GM13977 (cell line): ENCODE data around the gene STRN3.
"Not testable (repeated sequence)": the region's sequence is repeated elsewhere in the genome, so short reads cannot be mapped to it uniquely, and the experiment has no call there.

Experiments used
- DNase-seq: peaks from one replicate; pipeline ENCODE4 v3.0.0; 2012; ENCODE audit warnings: low spot score
- CTCF ChIP-seq: IDR thresholded peaks from 2 replicates; pipeline ENCODE4 v1.5.1; 2012; ENCODE audit warnings: mild to moderate bottlenecking, control low read depth; ENCODE audit not compliant: insufficient read depth; ENCODE audit errors: extremely low read depth, missing control alignments
- in situ Hi-C: fragments of 300-500 bp; cut with MboI; formaldehyde crosslinking; loops from one replicate; pipeline ENCODE4 v1.12.0; 2022; ENCODE audit warnings: low sequenced_read_pairs, low pct_unique_long_range_greater_than_20kb, mixed read lengths, inconsistent platforms; ENCODE audit not compliant: unreplicated experiment

The STRN3 gene

DNA sequence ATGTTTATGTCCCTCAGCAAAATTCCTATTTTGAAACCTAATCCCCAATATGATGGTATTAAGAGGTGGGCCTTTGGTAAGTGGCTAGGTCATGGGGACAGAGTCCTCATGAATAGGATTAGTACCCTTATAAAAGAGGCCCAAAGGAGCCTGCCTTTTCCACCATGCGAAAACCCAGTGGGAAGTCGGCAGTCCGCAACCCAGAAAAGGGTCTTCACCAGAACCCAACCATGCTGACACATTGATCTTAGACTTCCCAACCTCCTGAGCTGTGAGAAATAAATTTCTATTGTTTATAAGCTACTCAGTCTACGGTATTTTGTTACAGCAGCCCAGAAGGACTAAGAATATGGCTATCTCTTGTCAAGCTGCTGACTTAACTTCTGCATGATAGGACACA, 85.3 kb downstream of the STRN3 start:
- no peak for DNase-seq
- in situ Hi-C loops, result no loop called here
- no peak for TF ChIP-seq CTCF

GRCh38 chr14:30938617-30939016, 87.6 kb downstream of the STRN3 start:
- no peak for TF ChIP-seq CTCF
- DNase-seq, result no peak
- in situ Hi-C loops, result no loop called here

DNA sequence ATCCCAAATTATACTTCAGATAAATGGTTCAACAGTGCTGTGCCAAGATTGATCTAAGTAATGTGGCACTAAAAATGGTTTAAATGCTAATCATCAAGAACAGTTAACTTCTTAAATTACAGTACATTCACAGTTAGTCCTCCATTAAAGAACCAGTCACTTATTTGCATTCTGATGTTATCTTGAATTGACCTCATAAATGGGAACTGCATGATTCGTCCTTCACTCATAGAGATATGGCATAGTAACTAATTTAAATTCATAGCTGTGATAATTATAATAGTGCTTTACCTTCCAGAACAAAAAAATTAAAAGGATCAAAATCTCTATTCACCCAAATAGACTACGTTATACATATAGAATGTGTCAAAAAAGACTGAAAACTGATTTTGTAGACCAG, 90.7 kb downstream of the STRN3 start:
- no peak for DNase-seq
- in situ Hi-C loops, result no loop called here
- TF ChIP-seq CTCF, result no peak

DNA sequence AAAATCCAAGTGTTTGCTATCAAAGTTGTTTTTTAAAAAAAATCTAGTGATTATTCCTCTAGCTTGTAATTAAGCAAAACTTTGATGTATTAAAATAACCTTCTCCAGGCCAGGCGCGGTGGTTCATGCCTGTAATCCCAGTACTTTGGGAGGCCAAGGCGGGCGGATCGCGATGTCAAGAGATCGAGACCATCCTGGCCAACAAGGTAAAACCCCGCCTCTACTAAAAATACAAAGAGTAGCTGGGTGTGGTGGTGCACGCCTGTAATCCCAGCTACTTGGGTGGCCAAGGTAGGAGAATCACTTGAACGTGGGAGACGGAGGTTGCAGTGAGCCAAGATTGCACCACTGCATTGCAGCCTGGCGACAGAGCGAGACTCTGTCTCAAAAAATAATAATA, 92.2 kb downstream of the STRN3 start:
- in situ Hi-C loops, DNase-seq: not testable (repeated sequence)

GRCh38 chr14:30928462-30928861, 97.7 kb downstream of the STRN3 start:
- TF ChIP-seq CTCF, result no peak
- no peak for DNase-seq
- in situ Hi-C loops, result no loop called here

DNA sequence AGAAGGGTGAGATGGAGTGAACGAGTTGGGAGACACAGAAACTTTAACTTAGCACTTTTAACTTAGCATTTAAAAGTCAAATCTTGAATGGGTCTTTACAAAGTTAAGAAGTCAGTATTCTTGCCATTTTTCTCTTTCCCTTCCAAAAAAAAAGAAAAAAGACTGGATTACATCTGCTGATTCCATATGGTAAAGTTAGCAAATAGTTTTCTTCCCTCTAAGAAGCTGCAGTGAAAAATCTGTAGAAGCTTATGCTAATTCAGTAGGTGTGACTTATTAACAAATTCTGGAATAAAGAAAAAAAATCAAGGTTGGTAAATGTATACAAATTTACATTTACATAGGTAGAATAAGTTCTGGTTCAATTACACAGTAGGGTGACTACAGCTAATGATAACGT, 100.9 kb downstream of the STRN3 start:
- no peak for TF ChIP-seq CTCF

DNA sequence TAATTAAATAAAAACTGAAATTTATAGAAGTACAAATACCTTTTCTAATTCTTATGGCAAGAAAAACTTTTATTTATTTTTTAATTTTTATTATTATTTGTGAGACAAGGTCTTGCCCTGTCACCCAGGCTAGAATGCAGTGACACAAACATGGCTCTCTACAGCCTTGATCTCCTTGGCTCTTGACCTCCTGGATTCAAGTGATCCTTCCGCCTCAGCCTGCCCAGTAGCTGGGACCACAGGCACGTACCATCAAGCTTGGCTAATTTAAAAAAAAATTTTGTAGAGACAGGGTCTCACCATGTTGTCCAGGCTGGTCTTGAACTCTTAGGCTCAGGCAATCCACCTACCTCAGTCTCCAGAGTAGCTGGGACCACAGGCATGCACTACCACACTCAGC, 104.4 kb downstream of the STRN3 start:
- no peak for DNase-seq
- no peak for TF ChIP-seq CTCF
- in situ Hi-C loops, result no loop called here

More for the DNA sequence above, 100.9 kb downstream of the STRN3 start:
- in situ Hi-C loops, result no loop called here
- DNase-seq, result no peak
